Measurements from ENCODE around the gene ANKK1.

DNA sequence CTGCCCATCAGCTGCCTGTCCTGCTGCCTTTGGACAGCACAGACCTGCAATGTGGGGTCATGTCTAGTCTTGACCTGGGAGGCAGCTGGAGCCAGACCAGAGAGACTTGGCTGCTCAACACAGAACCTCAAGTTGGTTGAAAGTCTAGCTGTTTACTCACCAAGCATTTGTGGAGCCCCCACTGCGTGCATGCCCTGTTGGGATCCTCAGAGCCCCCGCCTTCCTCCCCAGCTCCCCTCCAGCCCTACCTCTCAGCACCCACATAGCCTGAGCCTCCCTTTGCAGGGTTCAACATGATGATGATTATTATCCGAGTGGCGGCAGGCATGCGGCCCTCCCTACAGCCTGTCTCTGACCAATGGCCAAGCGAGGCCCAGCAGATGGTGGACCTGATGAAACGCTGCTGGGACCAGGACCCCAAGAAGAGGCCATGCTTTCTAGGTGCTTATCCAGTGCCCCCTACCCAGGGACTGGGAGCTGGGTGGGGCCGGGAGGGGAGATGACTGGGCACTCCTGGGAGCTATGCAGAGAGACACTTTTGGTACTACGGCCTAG, 8.3 kb downstream of the ANKK1 start:
- TF ChIP-seq POLR2A (IDR thresholded peaks at IDR 0.05; ENCODE audit: low read length) (no peak), GATA1 (IDR thresholded peaks at IDR 0.05; ENCODE audit: low read depth, low read length) (no peak)
